Measurements from ENCODE around the gene NPC1L1.

GRCh38 chr7:44522315-44522714 lies 18.8 kb downstream of the NPC1L1 start:
- TF ChIP-seq, protein P1, sequence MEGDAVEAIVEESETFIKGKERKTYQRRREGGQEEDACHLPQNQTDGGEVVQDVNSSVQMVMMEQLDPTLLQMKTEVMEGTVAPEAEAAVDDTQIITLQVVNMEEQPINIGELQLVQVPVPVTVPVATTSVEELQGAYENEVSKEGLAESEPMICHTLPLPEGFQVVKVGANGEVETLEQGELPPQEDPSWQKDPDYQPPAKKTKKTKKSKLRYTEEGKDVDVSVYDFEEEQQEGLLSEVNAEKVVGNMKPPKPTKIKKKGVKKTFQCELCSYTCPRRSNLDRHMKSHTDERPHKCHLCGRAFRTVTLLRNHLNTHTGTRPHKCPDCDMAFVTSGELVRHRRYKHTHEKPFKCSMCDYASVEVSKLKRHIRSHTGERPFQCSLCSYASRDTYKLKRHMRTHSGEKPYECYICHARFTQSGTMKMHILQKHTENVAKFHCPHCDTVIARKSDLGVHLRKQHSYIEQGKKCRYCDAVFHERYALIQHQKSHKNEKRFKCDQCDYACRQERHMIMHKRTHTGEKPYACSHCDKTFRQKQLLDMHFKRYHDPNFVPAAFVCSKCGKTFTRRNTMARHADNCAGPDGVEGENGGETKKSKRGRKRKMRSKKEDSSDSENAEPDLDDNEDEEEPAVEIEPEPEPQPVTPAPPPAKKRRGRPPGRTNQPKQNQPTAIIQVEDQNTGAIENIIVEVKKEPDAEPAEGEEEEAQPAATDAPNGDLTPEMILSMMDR (IDR thresholded peaks at IDR 0.05 in 4 of 5, conservative IDR thresholded peaks at IDR 0.05 in 1 of 5): no peak
- no peak for TF ChIP-seq POLR2A (IDR thresholded peaks at IDR 0.05)
